A204.1 (cell line): Measurements from ENCODE around the gene TIMM23.
"Not testable (repeated sequence)": the region's sequence is repeated elsewhere in the genome, so short reads cannot be mapped to it uniquely, and the experiment has no call there.

Experiments used
- FAIRE-seq: peaks from 2 replicates; lab custom pipeline; 2012; peaks lifted over from hg19 to GRCh38; lab: Jason Lieb, UNC

The TIMM23 gene

GRCh38 chr10:45997994-45998763 is 25.9 kb downstream of the TIMM23 start:
- FAIRE-seq = no peak

GRCh38 chr10:45999955-46000354 is 27.7 kb downstream of the TIMM23 start:
- FAIRE-seq = not testable (repeated sequence)

- FAIRE-seq = no peak
Observed at GRCh38 chr10:46000538-46000937, 28.2 kb downstream of the TIMM23 start.

- FAIRE-seq = no peak
Observed at GRCh38 chr10:46001187-46001756, 29.0 kb downstream of the TIMM23 start.

- FAIRE-seq = not testable (repeated sequence)
Observed at GRCh38 chr10:46002189-46002687, 29.9 kb downstream of the TIMM23 start.

GRCh38 chr10:46002916-46003693 is 30.8 kb downstream of the TIMM23 start:
- FAIRE-seq = no peak

- FAIRE-seq = no peak
Observed at GRCh38 chr10:46004963-46005362, 32.7 kb downstream of the TIMM23 start.

- no peak for FAIRE-seq
Observed at GRCh38 chr10:46005383-46005782, 33.1 kb downstream of the TIMM23 start.

- no peak for FAIRE-seq
Observed at GRCh38 chr10:46006219-46006618, 33.9 kb downstream of the TIMM23 start.

GRCh38 chr10:46012746-46013145 is 40.5 kb downstream of the TIMM23 start:
- FAIRE-seq = no peak

GRCh38 chr10:46014206-46014605 is 41.9 kb downstream of the TIMM23 start:
- no peak for FAIRE-seq

- FAIRE-seq = no peak
Observed at GRCh38 chr10:46014683-46015405, 42.6 kb downstream of the TIMM23 start.

GRCh38 chr10:46016190-46016589 is 43.9 kb downstream of the TIMM23 start:
- no peak for FAIRE-seq

- no peak for FAIRE-seq
Observed at GRCh38 chr10:46016811-46017210, 44.5 kb downstream of the TIMM23 start.

- no peak for FAIRE-seq
Observed at GRCh38 chr10:46017733-46018132, 45.4 kb downstream of the TIMM23 start.

- no peak for FAIRE-seq
Observed at GRCh38 chr10:46018453-46019176, 46.3 kb downstream of the TIMM23 start.

- FAIRE-seq = no peak
Observed at GRCh38 chr10:46019177-46019528, 46.9 kb downstream of the TIMM23 start.

- no peak for FAIRE-seq
Observed at GRCh38 chr10:46019569-46020343, 47.5 kb downstream of the TIMM23 start.

- no peak for FAIRE-seq
Observed at GRCh38 chr10:46020344-46020657, 48.0 kb downstream of the TIMM23 start.

- FAIRE-seq = no peak
Observed at GRCh38 chr10:46022978-46023702, 50.9 kb downstream of the TIMM23 start.
